HG03469 (cell line): ENCODE measurements around the gene OR10J5.

Experiments used
- ATAC-seq: cut with Tn5 transposase; IDR thresholded peaks from one replicate; pipeline ENCODE4 v1.9.1; 2021; ENCODE audit warnings: mild to moderate bottlenecking, moderate library complexity, moderate number of reproducible peaks; ENCODE audit not compliant: unreplicated experiment

OR10J5 gene

DNA sequence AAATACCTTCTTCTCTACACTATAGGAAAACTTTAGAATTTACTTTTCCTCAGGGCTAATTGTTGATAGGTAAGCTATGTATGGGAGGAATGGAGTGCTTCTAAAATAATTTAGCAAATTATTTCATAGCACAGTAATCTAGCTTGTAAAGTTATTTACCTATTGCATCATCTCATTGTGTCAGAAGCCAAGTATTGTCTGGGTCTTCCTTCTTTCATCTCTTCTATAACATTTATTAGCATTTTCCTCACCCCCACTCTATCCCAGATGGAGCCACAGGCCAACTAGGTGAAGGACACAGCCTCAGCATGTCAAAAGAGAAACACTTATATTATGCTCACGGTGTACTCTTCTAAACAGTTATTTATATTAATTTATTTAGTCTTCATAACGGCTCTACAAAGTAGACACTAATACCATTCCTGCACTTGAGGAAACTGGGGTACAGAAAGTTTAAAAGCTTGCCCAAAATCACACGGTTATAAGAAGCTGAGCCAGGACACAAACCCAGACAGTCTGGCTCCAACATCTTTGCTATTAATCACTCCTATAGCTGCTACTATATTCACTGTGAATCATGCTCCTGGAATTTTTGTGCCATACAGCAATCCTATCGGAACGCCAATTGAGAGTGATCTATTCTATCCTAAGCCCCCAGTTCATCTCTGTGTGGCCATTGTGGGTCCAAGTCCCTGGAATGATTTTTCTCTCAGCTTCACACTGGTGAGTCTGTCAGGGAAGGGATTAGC, 43.1 kb downstream of the OR10J5 start:
- ATAC-seq: no peak
